ENCODE data around the gene TRPM8.

DNA sequence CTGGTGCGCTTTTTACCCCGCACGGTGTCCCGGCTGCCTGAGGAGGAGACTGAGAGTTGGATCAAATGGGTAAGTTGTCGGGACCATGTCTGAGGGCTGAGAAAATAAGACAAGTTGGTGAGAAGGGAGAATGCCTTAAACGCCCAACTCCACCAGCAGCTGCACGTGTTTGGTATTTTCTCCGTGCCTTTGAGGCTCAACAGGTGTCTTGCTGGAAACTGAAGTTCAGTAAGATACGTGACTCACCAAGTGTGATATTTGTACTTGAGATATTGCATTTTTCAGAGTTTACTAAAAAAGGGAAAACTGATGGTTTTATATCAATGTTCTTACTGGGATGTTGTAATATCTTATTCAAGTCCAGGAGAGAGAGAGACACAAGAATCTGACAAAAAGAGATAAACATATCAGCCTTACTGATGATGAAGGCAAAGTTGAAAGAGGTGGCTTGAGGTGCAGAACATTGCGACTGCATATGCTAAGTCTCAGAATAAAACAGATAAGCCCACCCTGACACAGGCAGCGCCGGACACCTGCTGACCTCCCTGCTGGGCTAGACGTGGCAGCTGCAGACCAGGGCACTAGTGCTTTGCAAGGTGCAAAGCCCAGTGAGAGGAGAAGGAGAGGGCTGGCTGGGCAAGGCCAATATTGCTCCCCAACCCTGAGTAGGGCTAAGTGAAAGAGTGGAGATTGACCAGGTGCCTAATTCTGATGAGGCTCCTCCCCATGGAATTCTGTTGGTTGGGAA is 33.1 kb downstream of the TRPM8 start:
- TF ChIP-seq, protein P1, sequence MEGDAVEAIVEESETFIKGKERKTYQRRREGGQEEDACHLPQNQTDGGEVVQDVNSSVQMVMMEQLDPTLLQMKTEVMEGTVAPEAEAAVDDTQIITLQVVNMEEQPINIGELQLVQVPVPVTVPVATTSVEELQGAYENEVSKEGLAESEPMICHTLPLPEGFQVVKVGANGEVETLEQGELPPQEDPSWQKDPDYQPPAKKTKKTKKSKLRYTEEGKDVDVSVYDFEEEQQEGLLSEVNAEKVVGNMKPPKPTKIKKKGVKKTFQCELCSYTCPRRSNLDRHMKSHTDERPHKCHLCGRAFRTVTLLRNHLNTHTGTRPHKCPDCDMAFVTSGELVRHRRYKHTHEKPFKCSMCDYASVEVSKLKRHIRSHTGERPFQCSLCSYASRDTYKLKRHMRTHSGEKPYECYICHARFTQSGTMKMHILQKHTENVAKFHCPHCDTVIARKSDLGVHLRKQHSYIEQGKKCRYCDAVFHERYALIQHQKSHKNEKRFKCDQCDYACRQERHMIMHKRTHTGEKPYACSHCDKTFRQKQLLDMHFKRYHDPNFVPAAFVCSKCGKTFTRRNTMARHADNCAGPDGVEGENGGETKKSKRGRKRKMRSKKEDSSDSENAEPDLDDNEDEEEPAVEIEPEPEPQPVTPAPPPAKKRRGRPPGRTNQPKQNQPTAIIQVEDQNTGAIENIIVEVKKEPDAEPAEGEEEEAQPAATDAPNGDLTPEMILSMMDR (IDR thresholded peaks at IDR 0.05): no peak
- TF ChIP-seq POLR2A (IDR thresholded peaks at IDR 0.05): no peak

Data from testis (tissue), 2 donors.